ENCODE measurements around the gene PDE10A. TPM values are rescaled to one million over a fixed set of nuclear protein-coding genes. Genes with fewer than 3 reads are reported as not detected.

Gene PDE10A
- total RNA-seq, 1 experiment from 2014 or later = 2.1 TPM

- no peaks in the 10 kb centered on the region for H3K79me2 ChIP-seq (ENCODE audit: low read length)
- ATAC-seq = no peak
Measured at GRCh38 chr6:165571721-165572132, 91.3 kb downstream of the PDE10A start.

GRCh38 chr6:165571068-165571682 lies 91.9 kb downstream of the PDE10A start:
- no peak overlapping the region for H2AFZ ChIP-seq (ENCODE audit: low read length)
- no peak for TF ChIP-seq CTCF (conservative IDR thresholded peaks at IDR 0.05; ENCODE audit: low read depth, low read length)
- TF ChIP-seq EZH2phosphoT487 (IDR thresholded peaks at IDR 0.05; ENCODE audit: borderline replicate concordance, low read length) = no peak
- TF ChIP-seq EZH2 (IDR thresholded peaks at IDR 0.05; ENCODE audit: low read length, unreplicated experiment) = no peak
- DNase-seq (no peak), ATAC-seq (no peak)
- H3F3A ChIP-seq (ENCODE audit: low read length, unreplicated experiment) = no peaks in the 10 kb centered on the region
- peak overlapping the region; percentile 18; the same call in 1 of the 2 replicates for H3K27ac ChIP-seq (ENCODE audit: low read length)
- no peaks in the 10 kb centered on the region for H4K20me1 ChIP-seq (ENCODE audit: low read length)
- BruUV-seq (replicated peaks) = no TSS peak
- H3K79me2 ChIP-seq (ENCODE audit: low read length) = no peaks in the 10 kb centered on the region
- ChIA-PET CTCF (no interaction called here), POLR2A (ENCODE audit: unreplicated experiment) (no interaction called here)
- H3K4me1 ChIP-seq (ENCODE audit: insufficient read depth, low read length) = peaks cover 25% of the 10 kb centered on the region
- no peaks in the 10 kb centered on the region for H3K36me3 ChIP-seq (ENCODE audit: low read depth, low read length)
- no peaks in the 10 kb centered on the region for H3K9me3 ChIP-seq (ENCODE audit: low read length)
- no peak overlapping the region for H3K4me2 ChIP-seq (ENCODE audit: low read length)
- H3K9me2 ChIP-seq (replicated peaks; ENCODE audit: low read length) = no peaks in the 10 kb centered on the region
- no peak overlapping the region for H3K9ac ChIP-seq (ENCODE audit: low read length)
- intact Hi-C loops (cut with micrococcal nuclease) = loop anchor here (5.0 kb wide), 1 partner anchor 91 kb away; the partner anchor contains the start of gene PDE10A
- H3K4me3 ChIP-seq (ENCODE audit: low read length) = no peak overlapping the region
- no peaks in the 10 kb centered on the region for H3K27me3 ChIP-seq (ENCODE audit: low read length)

More at GRCh38 chr6:165571721-165572132, 91.3 kb downstream of the PDE10A start:
- TF ChIP-seq EZH2phosphoT487 (IDR thresholded peaks at IDR 0.05; ENCODE audit: borderline replicate concordance, low read length) (no peak), CTCF (conservative IDR thresholded peaks at IDR 0.05; ENCODE audit: low read depth, low read length) (no peak), EZH2 (IDR thresholded peaks at IDR 0.05; ENCODE audit: low read length, unreplicated experiment) (no peak)
- H3K9ac ChIP-seq (ENCODE audit: low read length) = no peak overlapping the region; the same call in 1 of the 2 replicates
- CTCF ChIA-PET = no interaction called here
- no peak overlapping the region for H3K4me2 ChIP-seq (ENCODE audit: low read length)
- intact Hi-C loops (cut with micrococcal nuclease) = loop anchor here (5.0 kb wide), 1 partner anchor 91 kb away; the partner anchor contains the start of gene PDE10A
- H3K27ac ChIP-seq (ENCODE audit: low read length) = peak overlapping the region; percentile 18
- H3K9me3 ChIP-seq (ENCODE audit: low read length) = no peaks in the 10 kb centered on the region
- no peak overlapping the region for H2AFZ ChIP-seq (ENCODE audit: low read length)
- no TSS peak for BruUV-seq (replicated peaks)
- no peaks in the 10 kb centered on the region for H3K36me3 ChIP-seq (ENCODE audit: low read depth, low read length)
- H3K4me1 ChIP-seq (ENCODE audit: insufficient read depth, low read length) = peaks cover 25% of the 10 kb centered on the region
- H3F3A ChIP-seq (ENCODE audit: low read length, unreplicated experiment) = no peaks in the 10 kb centered on the region
- POLR2A ChIA-PET (ENCODE audit: unreplicated experiment) = no interaction called here
- no peaks in the 10 kb centered on the region for H3K9me2 ChIP-seq (replicated peaks; ENCODE audit: low read length)
- no peak overlapping the region for H3K4me3 ChIP-seq (ENCODE audit: low read length)
- no peaks in the 10 kb centered on the region for H3K27me3 ChIP-seq (ENCODE audit: low read length)
- no peak for DNase-seq
- H4K20me1 ChIP-seq (ENCODE audit: low read length) = no peaks in the 10 kb centered on the region

- Histone ChIP-seq H3K27me3 (ENCODE audit: low read length) (no peaks in the 10 kb centered on the region), H4K20me1 (ENCODE audit: low read length) (no peaks in the 10 kb centered on the region), H3K9me3 (ENCODE audit: low read length) (no peaks in the 10 kb centered on the region), H3K9ac (ENCODE audit: low read length) (no peak overlapping the region), H3F3A (ENCODE audit: low read length, unreplicated experiment) (no peaks in the 10 kb centered on the region), H3K4me2 (ENCODE audit: low read length) (no peak overlapping the region), H3K4me3 (ENCODE audit: low read length) (no peak overlapping the region), H3K27ac (ENCODE audit: low read length) (no peak overlapping the region), H3K36me3 (ENCODE audit: low read depth, low read length) (no peaks in the 10 kb centered on the region), H2AFZ (ENCODE audit: low read length) (no peak overlapping the region), H3K79me2 (ENCODE audit: low read length) (no peaks in the 10 kb centered on the region), H3K9me2 (replicated peaks; ENCODE audit: low read length) (no peaks in the 10 kb centered on the region), H3K4me1 (ENCODE audit: insufficient read depth, low read length) (peaks cover 4% of the 10 kb centered on the region)
- ATAC-seq = no peak
- intact Hi-C loops (cut with micrococcal nuclease) = no loop called here
- no TSS peak for BruUV-seq (replicated peaks)
- no peak for TF ChIP-seq EZH2 (IDR thresholded peaks at IDR 0.05; ENCODE audit: low read length, unreplicated experiment)
- TF ChIP-seq EZH2phosphoT487 (IDR thresholded peaks at IDR 0.05; ENCODE audit: borderline replicate concordance, low read length) = no peak
- DNase-seq = no peak
- ChIA-PET CTCF (no interaction called here), POLR2A (ENCODE audit: unreplicated experiment) (no interaction called here)
Measured at GRCh38 chr6:165568326-165568725, 94.7 kb downstream of the PDE10A start.

Measured in PC-3 (cell line).